ENCODE data around the gene ZNF865. TPM values are rescaled to one million over a fixed set of nuclear protein-coding genes. Genes with fewer than 3 reads are reported as not detected.
A peak's percentile ranks its signal among the peaks of the same experiment; 100 is the strongest.
"Not testable (repeated sequence)": the region's sequence is repeated elsewhere in the genome, so short reads cannot be mapped to it uniquely, and the experiment has no call there.

Gene ZNF865
- total RNA-seq, 1 donor from 2014 or later: 21.4 TPM

DNA sequence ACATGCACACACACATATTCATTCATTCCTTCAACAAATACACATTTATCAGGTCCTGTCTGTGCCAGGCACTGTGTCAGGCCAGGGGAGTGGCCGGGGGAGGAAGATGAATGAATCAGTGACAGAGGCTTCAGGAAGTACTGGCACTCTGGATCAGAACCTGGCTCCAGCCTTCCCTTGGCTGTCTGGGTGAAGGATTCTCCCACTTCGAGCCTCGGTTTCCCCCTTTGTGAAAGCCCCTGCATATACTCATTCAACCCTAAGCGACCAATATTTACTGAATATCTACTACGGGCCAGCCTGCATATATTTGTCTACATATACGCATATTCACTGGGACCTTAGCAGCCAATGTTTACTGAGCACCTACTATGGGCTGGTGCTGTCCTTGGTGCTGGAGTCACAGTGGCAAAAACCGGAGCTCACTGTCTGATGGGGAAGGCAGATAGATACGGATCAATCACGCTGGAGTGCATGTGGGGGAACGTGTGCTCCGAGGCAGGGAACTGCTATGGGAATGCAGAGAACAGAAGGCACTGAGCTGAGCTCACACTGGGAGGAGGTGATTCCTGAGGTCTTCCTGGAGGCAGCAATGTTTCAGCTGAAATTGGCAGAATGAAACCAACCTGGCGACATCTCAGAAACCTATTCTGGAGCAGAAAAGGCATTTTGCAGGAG lies 24.2 kb upstream of the ZNF865 start:
- H3K36me3 Mint-ChIP-seq: peaks cover 17% of the 10 kb centered on the region
- H3K27ac Mint-ChIP-seq: peak overlapping the region; percentile 89
- no peak for DNase-seq (ENCODE audit: low spot score in 2 of 2, unreplicated experiment in 2 of 2)
- peak overlapping the region; percentile 90 for H3K4me3 Mint-ChIP-seq
- H3K4me1 Mint-ChIP-seq: peaks cover 36% of the 10 kb centered on the region
- TF ChIP-seq, protein P1, sequence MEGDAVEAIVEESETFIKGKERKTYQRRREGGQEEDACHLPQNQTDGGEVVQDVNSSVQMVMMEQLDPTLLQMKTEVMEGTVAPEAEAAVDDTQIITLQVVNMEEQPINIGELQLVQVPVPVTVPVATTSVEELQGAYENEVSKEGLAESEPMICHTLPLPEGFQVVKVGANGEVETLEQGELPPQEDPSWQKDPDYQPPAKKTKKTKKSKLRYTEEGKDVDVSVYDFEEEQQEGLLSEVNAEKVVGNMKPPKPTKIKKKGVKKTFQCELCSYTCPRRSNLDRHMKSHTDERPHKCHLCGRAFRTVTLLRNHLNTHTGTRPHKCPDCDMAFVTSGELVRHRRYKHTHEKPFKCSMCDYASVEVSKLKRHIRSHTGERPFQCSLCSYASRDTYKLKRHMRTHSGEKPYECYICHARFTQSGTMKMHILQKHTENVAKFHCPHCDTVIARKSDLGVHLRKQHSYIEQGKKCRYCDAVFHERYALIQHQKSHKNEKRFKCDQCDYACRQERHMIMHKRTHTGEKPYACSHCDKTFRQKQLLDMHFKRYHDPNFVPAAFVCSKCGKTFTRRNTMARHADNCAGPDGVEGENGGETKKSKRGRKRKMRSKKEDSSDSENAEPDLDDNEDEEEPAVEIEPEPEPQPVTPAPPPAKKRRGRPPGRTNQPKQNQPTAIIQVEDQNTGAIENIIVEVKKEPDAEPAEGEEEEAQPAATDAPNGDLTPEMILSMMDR (IDR thresholded peaks at IDR 0.05; ENCODE audit: unreplicated experiment): no peak
- H3K9me3 Mint-ChIP-seq: no peaks in the 10 kb centered on the region
- no peaks in the 10 kb centered on the region for H3K27me3 Mint-ChIP-seq (ENCODE audit: low read depth)

GRCh38 chr19:55581823-55582223 lies 23.6 kb upstream of the ZNF865 start:
- TF ChIP-seq, protein P1 (IDR thresholded peaks at IDR 0.05; ENCODE audit: unreplicated experiment): no peak
- Mint-ChIP-seq H3K27me3 (ENCODE audit: low read depth) (no peaks in the 10 kb centered on the region), H3K27ac (peak overlapping the region; percentile 89), H3K9me3 (no peaks in the 10 kb centered on the region), H3K36me3 (peaks cover 13% of the 10 kb centered on the region), H3K4me1 (peaks cover 40% of the 10 kb centered on the region), H3K4me3 (peak overlapping the region; percentile 90)
- DNase-seq (ENCODE audit: low spot score in 2 of 2, unreplicated experiment in 2 of 2): no peak

GRCh38 chr19:55582284-55582683 lies 23.2 kb upstream of the ZNF865 start:
- DNase-seq (ENCODE audit: low spot score in 2 of 2, unreplicated experiment in 2 of 2); H3K27me3 Mint-ChIP-seq (ENCODE audit: low read depth); H3K36me3 Mint-ChIP-seq; H3K4me3 Mint-ChIP-seq; H3K9me3 Mint-ChIP-seq: not testable (repeated sequence)
- Mint-ChIP-seq H3K4me1 (peaks cover 41% of the 10 kb centered on the region), H3K27ac (peak overlapping the region; percentile 89)

- peaks cover 42% of the 10 kb centered on the region for H3K4me1 Mint-ChIP-seq
- not testable (repeated sequence) for DNase-seq (ENCODE audit: low spot score in 2 of 2, unreplicated experiment in 2 of 2); H3K4me3 Mint-ChIP-seq
These were observed 21.6 kb upstream of the ZNF865 start for GRCh38 chr19:55583897-55584296.

DNA sequence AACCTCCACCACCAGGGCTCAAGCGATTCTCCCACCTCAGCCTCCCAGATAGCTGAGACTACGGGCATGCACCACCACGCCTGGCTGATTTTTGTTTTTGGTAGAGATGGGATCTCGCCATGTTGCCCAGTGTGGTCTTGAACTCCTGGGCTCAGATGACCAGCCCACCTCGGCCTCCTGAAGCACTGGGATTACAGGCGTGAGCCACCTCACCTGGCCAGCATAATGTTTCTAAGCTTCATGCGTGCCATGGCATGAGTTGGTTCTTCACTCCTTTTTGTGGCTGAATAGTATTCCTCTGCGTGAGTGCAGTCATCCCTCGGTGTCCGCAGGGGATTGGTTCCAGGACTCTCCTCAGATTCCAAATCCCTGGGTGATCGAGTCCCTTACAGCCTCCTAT lies 20.6 kb upstream of the ZNF865 start:
- no peak for DNase-seq (ENCODE audit: low spot score in 2 of 2, unreplicated experiment in 2 of 2)
- peaks cover 37% of the 10 kb centered on the region for H3K4me1 Mint-ChIP-seq
- peaks cover under 1% of the 10 kb centered on the region for H3K36me3 Mint-ChIP-seq
- H3K27ac Mint-ChIP-seq: peak overlapping the region; percentile 98
- H3K4me3 Mint-ChIP-seq: peak overlapping the region; percentile 75
- H3K27me3 Mint-ChIP-seq (ENCODE audit: low read depth): no peaks in the 10 kb centered on the region
- no peaks in the 10 kb centered on the region for H3K9me3 Mint-ChIP-seq
- TF ChIP-seq, protein P1 (IDR thresholded peaks at IDR 0.05; ENCODE audit: unreplicated experiment): no peak

More at GRCh38 chr19:55583897-55584296, 21.6 kb upstream of the ZNF865 start:
- H3K9me3 Mint-ChIP-seq; H3K27me3 Mint-ChIP-seq (ENCODE audit: low read depth); H3K36me3 Mint-ChIP-seq; H3K27ac Mint-ChIP-seq: not testable (repeated sequence)

DNA sequence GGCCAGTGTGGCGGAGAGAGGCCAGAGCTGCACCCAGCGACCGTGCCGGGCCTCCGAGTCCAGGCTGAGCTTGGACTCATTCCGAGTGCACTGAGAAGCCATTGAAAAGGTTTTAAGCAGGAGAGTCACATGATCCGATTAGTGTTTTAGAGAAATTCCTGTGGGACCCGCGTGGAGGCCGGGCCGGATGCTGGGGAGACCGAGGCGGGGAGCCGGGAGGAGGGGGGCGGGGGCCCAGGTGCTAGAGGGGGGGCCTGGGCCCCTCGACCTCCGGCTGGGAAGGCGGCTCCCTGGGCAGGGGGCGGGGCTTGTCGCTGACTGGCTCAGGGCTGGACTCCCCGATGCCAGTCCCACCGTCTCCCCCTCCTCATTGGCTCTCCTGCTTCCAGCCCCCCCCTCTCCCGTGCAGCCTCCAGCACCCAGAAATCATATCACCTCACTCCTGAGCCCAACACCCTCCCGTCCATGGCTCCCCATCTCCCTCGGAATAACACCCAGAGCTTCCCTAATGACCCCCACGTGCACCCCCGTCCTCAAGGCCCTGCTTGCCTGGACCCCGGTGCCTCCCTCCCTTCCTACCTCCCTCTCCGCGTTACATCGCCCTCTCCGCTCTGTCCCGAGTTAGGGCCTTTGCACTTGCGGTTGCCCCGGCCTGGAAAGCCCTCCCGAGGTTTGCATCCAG lies 19.6 kb upstream of the ZNF865 start:
- DNase-seq (ENCODE audit: low spot score in 2 of 2, unreplicated experiment in 2 of 2): peak; percentile 84 to 90
- TF ChIP-seq, protein P1 (IDR thresholded peaks at IDR 0.05; ENCODE audit: unreplicated experiment): no peak
- Mint-ChIP-seq H3K36me3 (no peaks in the 10 kb centered on the region), H3K9me3 (no peaks in the 10 kb centered on the region), H3K4me1 (peaks cover 36% of the 10 kb centered on the region), H3K27me3 (ENCODE audit: low read depth) (no peaks in the 10 kb centered on the region), H3K4me3 (peak overlapping the region; percentile 75), H3K27ac (peak overlapping the region; percentile 98)
